ENCODE data around the gene SSU72. TPM values are rescaled to one million over a fixed set of nuclear protein-coding genes. Genes with fewer than 3 reads are reported as not detected.

The SSU72 gene
- total RNA-seq, 1 experiment from 2014 or later = 179 TPM

DNA sequence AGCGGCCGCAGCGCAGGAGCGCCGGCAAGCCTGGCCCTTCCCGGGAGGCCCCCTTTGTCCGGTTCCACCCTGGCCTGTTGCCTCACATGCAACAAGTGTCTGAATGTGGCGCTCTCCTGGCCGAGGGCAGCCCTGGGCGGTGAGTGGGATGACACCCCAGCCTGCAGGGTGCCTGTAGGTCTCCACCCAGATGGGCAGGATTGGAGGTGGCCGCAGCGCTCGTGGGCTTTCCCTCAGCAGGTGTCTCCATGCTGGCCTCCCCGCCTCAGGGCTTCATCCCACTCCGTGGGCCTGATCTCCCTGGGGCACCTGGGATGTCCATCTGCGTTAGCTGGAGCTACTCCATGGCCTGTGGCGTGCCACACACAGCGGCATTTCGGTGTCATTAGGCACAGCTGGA is 42.2 kb upstream of the SSU72 start:
- no peak overlapping the region for H3K56ac ChIP-seq (ENCODE audit: insufficient read length, low read depth, low read length)
- no peaks in the 10 kb centered on the region for H3K27me3 ChIP-seq (ENCODE audit: insufficient read depth, low read length)
- H2AFZ ChIP-seq (ENCODE audit: low read length) = no peak overlapping the region
- H3K9me3 Mint-ChIP-seq = no peaks in the 10 kb centered on the region; a peak in 1 of 5 replicates
- H3K4me3 Mint-ChIP-seq = peak overlapping the region; percentile 74 to 86
- H3K27ac Mint-ChIP-seq = no peak overlapping the region
- H4K20me1 ChIP-seq (ENCODE audit: control insufficient read depth, insufficient read depth, insufficient read length) = no peaks in the 10 kb centered on the region
- no peaks in the 10 kb centered on the region for H3K79me1 ChIP-seq (ENCODE audit: insufficient read depth, low read depth, low read length, poor library complexity, severe bottlenecking)
- no peak overlapping the region for H3K23ac ChIP-seq (ENCODE audit: insufficient read length, low read depth, low read length)
- peaks cover 16 to 19% of the 10 kb centered on the region in 2 experiments for H3K4me1 Mint-ChIP-seq
- H2BK20ac ChIP-seq (ENCODE audit: low read depth, low read length, poor library complexity, severe bottlenecking) = no peak overlapping the region
- H3K36me3 Mint-ChIP-seq (ENCODE audit: insufficient read depth in 1 of 3, low read depth in 3 of 3) = peaks cover 0 to 15% (median 6%) of the 10 kb centered on the region in 3 experiments; a peak in 5 of 7 replicates
- H2BK120ac ChIP-seq (ENCODE audit: low read depth, low read length, poor library complexity, severe bottlenecking) = no peak overlapping the region
- no peak for DNase-seq
- H3K23me2 ChIP-seq (ENCODE audit: insufficient read length, low read depth, low read length, poor library complexity, severe bottlenecking) = peaks cover 15% of the 10 kb centered on the region
- H2BK12ac ChIP-seq (ENCODE audit: insufficient read length, low read depth, low read length) = no peak overlapping the region
- H4K5ac ChIP-seq (ENCODE audit: insufficient read length, low read depth, low read length) = no peak overlapping the region
- H3T11ph ChIP-seq (ENCODE audit: low read length) = no peak overlapping the region
- no peak overlapping the region for H3K14ac ChIP-seq (ENCODE audit: insufficient read depth, low read length)
- no peaks in the 10 kb centered on the region for H3K79me2 ChIP-seq (ENCODE audit: insufficient read depth, low read length)
- TF ChIP-seq, protein P1, sequence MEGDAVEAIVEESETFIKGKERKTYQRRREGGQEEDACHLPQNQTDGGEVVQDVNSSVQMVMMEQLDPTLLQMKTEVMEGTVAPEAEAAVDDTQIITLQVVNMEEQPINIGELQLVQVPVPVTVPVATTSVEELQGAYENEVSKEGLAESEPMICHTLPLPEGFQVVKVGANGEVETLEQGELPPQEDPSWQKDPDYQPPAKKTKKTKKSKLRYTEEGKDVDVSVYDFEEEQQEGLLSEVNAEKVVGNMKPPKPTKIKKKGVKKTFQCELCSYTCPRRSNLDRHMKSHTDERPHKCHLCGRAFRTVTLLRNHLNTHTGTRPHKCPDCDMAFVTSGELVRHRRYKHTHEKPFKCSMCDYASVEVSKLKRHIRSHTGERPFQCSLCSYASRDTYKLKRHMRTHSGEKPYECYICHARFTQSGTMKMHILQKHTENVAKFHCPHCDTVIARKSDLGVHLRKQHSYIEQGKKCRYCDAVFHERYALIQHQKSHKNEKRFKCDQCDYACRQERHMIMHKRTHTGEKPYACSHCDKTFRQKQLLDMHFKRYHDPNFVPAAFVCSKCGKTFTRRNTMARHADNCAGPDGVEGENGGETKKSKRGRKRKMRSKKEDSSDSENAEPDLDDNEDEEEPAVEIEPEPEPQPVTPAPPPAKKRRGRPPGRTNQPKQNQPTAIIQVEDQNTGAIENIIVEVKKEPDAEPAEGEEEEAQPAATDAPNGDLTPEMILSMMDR (conservative IDR thresholded peaks at IDR 0.05) = no peak
- no peak overlapping the region for H3K9ac ChIP-seq (ENCODE audit: extremely low read depth, insufficient read length, low read length)
- H2BK15ac ChIP-seq (ENCODE audit: low read depth, low read length) = no peak overlapping the region
- no CpG with 5 or more reads among the region's 19 CpGs for WGBS (ENCODE audit: extremely low coverage, insufficient read length, low lambda C conversion rate)
- no peak overlapping the region for H4K91ac ChIP-seq (ENCODE audit: insufficient read length, low read depth, low read length)
- peaks cover 5% of the 10 kb centered on the region; the same call in 1 of the 2 replicates for H3K4me1 ChIP-seq (ENCODE audit: insufficient read depth, low read length)
- peak overlapping the region; percentile 20 for H3K4me2 ChIP-seq (ENCODE audit: insufficient read depth, insufficient read length, low read length)
- H3K9me3 ChIP-seq (ENCODE audit: control insufficient read depth, low read depth, low read length) = no peaks in the 10 kb centered on the region
- no peak overlapping the region for H3K4ac ChIP-seq (ENCODE audit: low read depth, low read length)
- no peak overlapping the region for H3K18ac ChIP-seq (ENCODE audit: insufficient read length, low read depth, low read length)
- no peak overlapping the region for H4K8ac ChIP-seq (replicated peaks; ENCODE audit: insufficient read length, low read depth, low read length)
- no peak overlapping the region for H2AK5ac ChIP-seq (ENCODE audit: insufficient read length, low read length)
- no peaks in the 10 kb centered on the region for H3K27me3 Mint-ChIP-seq (ENCODE audit: low read depth)
- H2BK5ac ChIP-seq (ENCODE audit: insufficient read length, low read length) = no peak overlapping the region
- no peak overlapping the region for H3K27ac ChIP-seq (ENCODE audit: insufficient read length, low read depth, low read length)
